Gastroesophageal sphincter (tissue), 4 donors: ENCODE measurements around the gene HEMGN. TPM values are rescaled to one million over a fixed set of nuclear protein-coding genes. Genes with fewer than 3 reads are reported as not detected.

Experiments
- ATAC-seq: fragments of 150-250 bp; one replicate; pipeline ENCODE4 v1.9.1; 2016; ENCODE audit warnings: mild to moderate bottlenecking, moderate library complexity
- H3K27ac ChIP-seq, 4 donors: fragments of 200-600 bp; sonication (generic) in 3 of 4; 1 replicate in 3 of 4; 2 replicates in 1 of 4; pipeline ENCODE4 v1.5.1; 2016 to 2019
- H3K27me3 ChIP-seq: fragments of 200-600 bp; sonication (generic); one replicate; pipeline ENCODE4 v1.5.1; 2019
- H3K36me3 ChIP-seq, 2 donors: fragments of 200-600 bp; sonication (generic); one replicate each; pipeline ENCODE4 v1.5.1; 2019; ENCODE audit warnings: control low read depth in 1 of 2
- H3K4me1 ChIP-seq, 3 donors: fragments of 200-600 bp; sonication (generic); 1 replicate in 2 of 3; 2 replicates in 1 of 3; pipeline ENCODE4 v1.5.1; 2016 to 2019; ENCODE audit warnings: control low read depth in 2 of 3
- H3K4me3 ChIP-seq, 2 donors: fragments of 200-600 bp; sonication (generic); one replicate each; pipeline ENCODE4 v1.5.1; 2019; ENCODE audit warnings: mild to moderate bottlenecking in 1 of 2, moderate library complexity in 1 of 2
- H3K9me3 ChIP-seq, 3 donors: fragments of 200-600 bp; sonication (generic); one replicate each; pipeline ENCODE4 v1.5.1; 2017 to 2019; ENCODE audit warnings: control low read depth in 2 of 3
- CTCF ChIP-seq, 4 experiments: fragments of 200-600 bp in 2 of 4; fragments of 450-650 bp in 2 of 4; sonication (generic) in 1 of 4; IDR thresholded peaks; one replicate each; pipeline ENCODE4 v1.5.1; 2017 to 2019; ENCODE audit warnings: antibody characterized with exemption in 4 of 4, mild to moderate bottlenecking in 2 of 4, moderate library complexity in 2 of 4
- EP300 ChIP-seq: sonication (generic); formaldehyde crosslinking; IDR thresholded peaks from one replicate; pipeline ENCODE4 v1.6.1; 2017; ENCODE audit warnings: antibody characterized with exemption, mild to moderate bottlenecking
- POLR2A ChIP-seq, 2 donors: fragments of 450-650 bp; IDR thresholded peaks; one replicate each; pipeline ENCODE4 v1.6.1; 2017; ENCODE audit warnings: antibody characterized with exemption in 2 of 2, mild to moderate bottlenecking in 2 of 2, moderate library complexity in 1 of 2
- POLR2AphosphoS5 ChIP-seq: sonication (generic); formaldehyde crosslinking; IDR thresholded peaks from one replicate; pipeline ENCODE4 v1.6.1; 2017; ENCODE audit warnings: antibody characterized with exemption
- WGBS, 2 donors: methylation state at CpG; one replicate each; pipeline ENCODE4 v1.1.5; 2018; ENCODE audit warnings: low coverage in 1 of 2; 5-methylcytosine and 5-hydroxymethylcytosine counted together
- total RNA-seq, 4 donors: library from RNA; depleted of rRNA; stranded (reverse); fragments of >200 nt; gene quantifications; one replicate each; pipeline ENCODE4 v1.1.0, GENCODE V29; 2016

HEMGN gene
- total RNA-seq, 4 donors from 2014 or later, result not detected

GRCh38 chr9:97904725-97905124 is 33.2 kb downstream of the HEMGN start:
- ATAC-seq, result no peak
- Histone ChIP-seq H3K9me3 (no peaks in the 10 kb centered on the region), H3K27ac (no peak overlapping the region), H3K27me3 (no peaks in the 10 kb centered on the region), H3K36me3 (peaks cover 0 to 70% of the 10 kb centered on the region in 2 donors), H3K4me3 (no peak overlapping the region), H3K4me1 (peaks cover 0 to 46% (median 0%) of the 10 kb centered on the region in 3 donors)
- TF ChIP-seq POLR2AphosphoS5 (no peak), CTCF (IDR thresholded peaks at IDR 0.05) (no peak), EP300 (no peak), POLR2A (IDR thresholded peaks at IDR 0.05) (no peak)
- 88 to 94% methylated on average over 1 to 6 of the region's 9 CpGs for WGBS, 2 donors

- H3K4me1 ChIP-seq, result peaks cover 0 to 38% (median 0%) of the 10 kb centered on the region in 3 donors
These were observed 34.8 kb downstream of the HEMGN start for GRCh38 chr9:97903177-97903576.

GRCh38 chr9:97900738-97901565 is 37.0 kb downstream of the HEMGN start:
- Histone ChIP-seq H3K4me1 (peaks cover 0 to 19% (median 0%) of the 10 kb centered on the region in 3 donors), H3K27me3 (no peaks in the 10 kb centered on the region), H3K4me3 (no peak overlapping the region), H3K36me3 (peaks cover 0 to 66% of the 10 kb centered on the region in 2 donors), H3K9me3 (no peaks in the 10 kb centered on the region), H3K27ac (no peak overlapping the region)
- 31 to 37% methylated on average over 3 to 5 of the region's 5 CpGs for whole genome bisulfite sequencing, 2 donors
- TF ChIP-seq CTCF (IDR thresholded peaks at IDR 0.05), result peak; percentile 61 to 71 (median 67)
- TF ChIP-seq POLR2A (IDR thresholded peaks at IDR 0.05), result no peak
- ATAC-seq, result no peak

More at GRCh38 chr9:97903177-97903576, 34.8 kb downstream of the HEMGN start:
- ATAC-seq, result no peak
- TF ChIP-seq CTCF (IDR thresholded peaks at IDR 0.05), result no peak
- no peak for TF ChIP-seq POLR2AphosphoS5
- no peak for TF ChIP-seq POLR2A (IDR thresholded peaks at IDR 0.05)
- H3K27me3 ChIP-seq, result no peaks in the 10 kb centered on the region
- 67 to 100% methylated on average over 1 of the region's 1 CpG for WGBS, 2 donors
- H3K36me3 ChIP-seq, result peaks cover 0 to 67% of the 10 kb centered on the region in 2 donors
- no peak overlapping the region for H3K4me3 ChIP-seq
- no peak overlapping the region for H3K27ac ChIP-seq
- H3K9me3 ChIP-seq, result no peaks in the 10 kb centered on the region

- H3K9me3 ChIP-seq, result no peaks in the 10 kb centered on the region
- no peak overlapping the region for H3K27ac ChIP-seq
- no peak overlapping the region for H3K4me3 ChIP-seq
- TF ChIP-seq POLR2A (IDR thresholded peaks at IDR 0.05) (no peak), POLR2AphosphoS5 (no peak), EP300 (no peak), CTCF (IDR thresholded peaks at IDR 0.05) (no peak)
- no peak for ATAC-seq
- H3K36me3 ChIP-seq, result peaks cover 0 to 69% of the 10 kb centered on the region in 2 donors
- peaks cover 0 to 13% (median 0%) of the 10 kb centered on the region in 3 donors for H3K4me1 ChIP-seq
- H3K27me3 ChIP-seq, result no peaks in the 10 kb centered on the region
- 82 to 95% methylated on average over 6 to 9 of the region's 9 CpGs for WGBS, 2 donors
These were observed 37.8 kb downstream of the HEMGN start for GRCh38 chr9:97900103-97900737.
